Keratinocyte (primary cell): ENCODE results near the gene KDM5B.

ENCODE experiments used
- EZH2 ChIP-seq: IDR thresholded peaks from one replicate; pipeline ENCODE4 v1.6.1; 2012; ENCODE audit warnings: inconsistent platforms, mild to moderate bottlenecking, low read length, moderate library complexity
- TF ChIP-seq, protein P1 (sequence below), 3 experiments: IDR thresholded peaks in 1 of 3; conservative IDR thresholded peaks in 1 of 3; optimal IDR thresholded peaks in 1 of 3; 2 replicates in 2 of 3; 3 replicates in 1 of 3; pipeline versions ENCODE3 to v1.5.1; 2011; ENCODE audit warnings: low read length in 3 of 3, mild to moderate bottlenecking in 3 of 3, moderate library complexity in 2 of 3, control low read depth in 1 of 3, inconsistent platforms in 1 of 3; ENCODE audit not compliant: insufficient read depth in 2 of 3; ENCODE audit errors: extremely low read depth in 1 of 3

- TF ChIP-seq, protein P1, sequence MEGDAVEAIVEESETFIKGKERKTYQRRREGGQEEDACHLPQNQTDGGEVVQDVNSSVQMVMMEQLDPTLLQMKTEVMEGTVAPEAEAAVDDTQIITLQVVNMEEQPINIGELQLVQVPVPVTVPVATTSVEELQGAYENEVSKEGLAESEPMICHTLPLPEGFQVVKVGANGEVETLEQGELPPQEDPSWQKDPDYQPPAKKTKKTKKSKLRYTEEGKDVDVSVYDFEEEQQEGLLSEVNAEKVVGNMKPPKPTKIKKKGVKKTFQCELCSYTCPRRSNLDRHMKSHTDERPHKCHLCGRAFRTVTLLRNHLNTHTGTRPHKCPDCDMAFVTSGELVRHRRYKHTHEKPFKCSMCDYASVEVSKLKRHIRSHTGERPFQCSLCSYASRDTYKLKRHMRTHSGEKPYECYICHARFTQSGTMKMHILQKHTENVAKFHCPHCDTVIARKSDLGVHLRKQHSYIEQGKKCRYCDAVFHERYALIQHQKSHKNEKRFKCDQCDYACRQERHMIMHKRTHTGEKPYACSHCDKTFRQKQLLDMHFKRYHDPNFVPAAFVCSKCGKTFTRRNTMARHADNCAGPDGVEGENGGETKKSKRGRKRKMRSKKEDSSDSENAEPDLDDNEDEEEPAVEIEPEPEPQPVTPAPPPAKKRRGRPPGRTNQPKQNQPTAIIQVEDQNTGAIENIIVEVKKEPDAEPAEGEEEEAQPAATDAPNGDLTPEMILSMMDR (optimal IDR thresholded peaks at IDR 0.05 in 1 of 3, IDR thresholded peaks at IDR 0.05 in 1 of 3, conservative IDR thresholded peaks at IDR 0.05 in 1 of 3; ENCODE audit: extremely low read depth in 1 of 3, insufficient read depth in 2 of 3, low read length in 3 of 3): no peak
- no peak for TF ChIP-seq EZH2
Measured at GRCh38 chr1:202750761-202751160, 57.5 kb downstream of the KDM5B start.
